Hepatocyte (in vitro differentiated cells): ENCODE results near the gene ADGB. TPM values are rescaled to one million over a fixed set of nuclear protein-coding genes. Genes with fewer than 3 reads are reported as not detected.
A peak's percentile ranks its signal among the peaks of the same experiment; 100 is the strongest.

ENCODE experiments used
- DNase-seq: peaks from one replicate; pipeline ENCODE4 v3.0.0-alpha.2; 2016; ENCODE audit warnings: low spot score
- H2AFZ ChIP-seq: fragments of 200-600 bp; sonication (generic); 2 replicates; pipeline ENCODE4 v1.6.0; 2016; ENCODE audit warnings: antibody characterized with exemption, mild to moderate bottlenecking
- H3K27ac ChIP-seq: fragments of 200-600 bp; sonication (generic); 2 replicates; pipeline ENCODE4 v1.5.1; 2016; ENCODE audit warnings: mild to moderate bottlenecking
- H3K27me3 ChIP-seq: fragments of 200-600 bp; sonication (generic); 2 replicates; pipeline ENCODE4 v1.6.1; 2016
- H3K36me3 ChIP-seq: fragments of 200-600 bp; sonication (generic); replicated peaks from 2 replicates; pipeline ENCODE4 v1.5.1; 2016; ENCODE audit warnings: low read depth; ENCODE audit not compliant: insufficient read depth
- H3K4me1 ChIP-seq: fragments of 200-600 bp; sonication (generic); 2 replicates; pipeline ENCODE4 v1.5.1; 2016; ENCODE audit warnings: mild to moderate bottlenecking, moderate library complexity; ENCODE audit not compliant: insufficient read depth
- H3K4me2 ChIP-seq: fragments of 200-600 bp; sonication (generic); 2 replicates; pipeline ENCODE4 v1.6.0; 2016
- H3K4me3 ChIP-seq: fragments of 200-600 bp; sonication (generic); 2 replicates; pipeline ENCODE4 v1.5.1; 2016; ENCODE audit warnings: mild to moderate bottlenecking
- H3K79me2 ChIP-seq: fragments of 200-600 bp; sonication (generic); 2 replicates; pipeline ENCODE4 v1.6.0; 2017; ENCODE audit warnings: mild to moderate bottlenecking
- H3K9me2 ChIP-seq: fragments of 200-600 bp; sonication (generic); replicated peaks from 2 replicates; pipeline ENCODE4 v1.6.0; 2017; ENCODE audit warnings: mild to moderate bottlenecking; ENCODE audit not compliant: insufficient read depth
- H3K9me3 ChIP-seq: fragments of 200-600 bp; sonication (generic); 2 replicates; pipeline ENCODE4 v1.5.1; 2016; ENCODE audit warnings: low read depth, mild to moderate bottlenecking
- H4K20me1 ChIP-seq: fragments of 200-600 bp; sonication (generic); 2 replicates; pipeline ENCODE4 v1.6.0; 2016; ENCODE audit warnings: mild to moderate bottlenecking; ENCODE audit not compliant: insufficient read depth, poor library complexity, severe bottlenecking
- EZH2 ChIP-seq: fragments of 200-600 bp; sonication (generic); IDR thresholded peaks from 2 replicates; pipeline ENCODE4 v1.6.1; 2016; ENCODE audit warnings: antibody characterized with exemption, mild to moderate bottlenecking, borderline replicate concordance
- EZH2phosphoT487 ChIP-seq: fragments of 200-600 bp; sonication (generic); IDR thresholded peaks from one replicate; pipeline ENCODE4 v1.6.1; 2018; ENCODE audit warnings: antibody characterized with exemption, mild to moderate bottlenecking, low read depth, moderate library complexity; ENCODE audit not compliant: unreplicated experiment, severe bottlenecking
- WGBS: methylation state at CpG from one replicate; pipeline ENCODE4 v1.1.6; 2016; ENCODE audit warnings: low lambda C conversion rate; ENCODE audit errors: missing lambda C conversion rate; 5-methylcytosine and 5-hydroxymethylcytosine counted together
- polyA plus RNA-seq: library from polyadenylated mRNA; unstranded; fragments of >200 nt; fragmentation: Nextera tagmentation; extraction: Ambion mirVana; gene quantifications from 2 replicates; pipeline ENCODE4 v1.2.1, GENCODE V29; 2016
- total RNA-seq: library from RNA; depleted of rRNA; stranded (reverse); fragments of >200 nt; gene quantifications from 2 replicates; pipeline ENCODE4 v1.2.3, GENCODE V29; 2014
- TF ChIP-seq, protein P1 (sequence below): fragments of 200-600 bp; sonication (generic); IDR thresholded peaks from 2 replicates; pipeline ENCODE4 v1.5.1; 2016; ENCODE audit warnings: antibody characterized with exemption, mild to moderate bottlenecking; ENCODE audit not compliant: poor library complexity

ADGB gene
- total and polyA plus RNA-seq, 2 experiments from 2014 or later = 0.33 TPM; not detected in 1

DNA sequence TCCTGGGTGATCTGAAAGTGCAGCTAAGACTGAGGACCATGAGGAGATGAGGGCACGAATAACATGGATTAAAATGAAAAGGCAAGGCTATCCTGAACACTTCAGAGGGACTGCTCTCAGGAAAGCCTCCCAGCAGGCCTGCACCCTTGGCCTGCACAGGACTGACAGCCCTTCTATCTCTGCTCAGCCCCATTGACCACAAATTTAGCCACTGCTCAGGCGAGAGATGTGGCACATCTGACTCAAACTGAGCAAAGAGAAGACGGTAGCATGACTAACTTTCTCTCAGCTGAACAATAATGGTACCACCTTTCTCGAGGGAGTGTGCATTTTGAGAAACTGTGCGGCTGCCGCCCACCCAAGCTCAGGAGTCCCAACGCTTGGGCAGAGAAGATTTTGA lies 257.5 kb downstream of the ADGB start:
- Histone ChIP-seq H3K79me2 (no peaks in the 10 kb centered on the region), H3K27ac (no peak overlapping the region), H2AFZ (no peak overlapping the region), H3K4me1 (no peaks in the 10 kb centered on the region), H3K9me3 (no peaks in the 10 kb centered on the region), H3K27me3 (no peaks in the 10 kb centered on the region), H3K9me2 (no peaks in the 10 kb centered on the region), H3K4me3 (no peak overlapping the region), H3K36me3 (no peaks in the 10 kb centered on the region), H4K20me1 (no peaks in the 10 kb centered on the region), H3K4me2 (no peak overlapping the region)
- DNase-seq = no peak
- no peak for TF ChIP-seq EZH2
- no peak for TF ChIP-seq EZH2phosphoT487
- TF ChIP-seq, protein P1, sequence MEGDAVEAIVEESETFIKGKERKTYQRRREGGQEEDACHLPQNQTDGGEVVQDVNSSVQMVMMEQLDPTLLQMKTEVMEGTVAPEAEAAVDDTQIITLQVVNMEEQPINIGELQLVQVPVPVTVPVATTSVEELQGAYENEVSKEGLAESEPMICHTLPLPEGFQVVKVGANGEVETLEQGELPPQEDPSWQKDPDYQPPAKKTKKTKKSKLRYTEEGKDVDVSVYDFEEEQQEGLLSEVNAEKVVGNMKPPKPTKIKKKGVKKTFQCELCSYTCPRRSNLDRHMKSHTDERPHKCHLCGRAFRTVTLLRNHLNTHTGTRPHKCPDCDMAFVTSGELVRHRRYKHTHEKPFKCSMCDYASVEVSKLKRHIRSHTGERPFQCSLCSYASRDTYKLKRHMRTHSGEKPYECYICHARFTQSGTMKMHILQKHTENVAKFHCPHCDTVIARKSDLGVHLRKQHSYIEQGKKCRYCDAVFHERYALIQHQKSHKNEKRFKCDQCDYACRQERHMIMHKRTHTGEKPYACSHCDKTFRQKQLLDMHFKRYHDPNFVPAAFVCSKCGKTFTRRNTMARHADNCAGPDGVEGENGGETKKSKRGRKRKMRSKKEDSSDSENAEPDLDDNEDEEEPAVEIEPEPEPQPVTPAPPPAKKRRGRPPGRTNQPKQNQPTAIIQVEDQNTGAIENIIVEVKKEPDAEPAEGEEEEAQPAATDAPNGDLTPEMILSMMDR = no peak
- WGBS = 90% methylated on average over 7 of the region's 7 CpGs

DNA sequence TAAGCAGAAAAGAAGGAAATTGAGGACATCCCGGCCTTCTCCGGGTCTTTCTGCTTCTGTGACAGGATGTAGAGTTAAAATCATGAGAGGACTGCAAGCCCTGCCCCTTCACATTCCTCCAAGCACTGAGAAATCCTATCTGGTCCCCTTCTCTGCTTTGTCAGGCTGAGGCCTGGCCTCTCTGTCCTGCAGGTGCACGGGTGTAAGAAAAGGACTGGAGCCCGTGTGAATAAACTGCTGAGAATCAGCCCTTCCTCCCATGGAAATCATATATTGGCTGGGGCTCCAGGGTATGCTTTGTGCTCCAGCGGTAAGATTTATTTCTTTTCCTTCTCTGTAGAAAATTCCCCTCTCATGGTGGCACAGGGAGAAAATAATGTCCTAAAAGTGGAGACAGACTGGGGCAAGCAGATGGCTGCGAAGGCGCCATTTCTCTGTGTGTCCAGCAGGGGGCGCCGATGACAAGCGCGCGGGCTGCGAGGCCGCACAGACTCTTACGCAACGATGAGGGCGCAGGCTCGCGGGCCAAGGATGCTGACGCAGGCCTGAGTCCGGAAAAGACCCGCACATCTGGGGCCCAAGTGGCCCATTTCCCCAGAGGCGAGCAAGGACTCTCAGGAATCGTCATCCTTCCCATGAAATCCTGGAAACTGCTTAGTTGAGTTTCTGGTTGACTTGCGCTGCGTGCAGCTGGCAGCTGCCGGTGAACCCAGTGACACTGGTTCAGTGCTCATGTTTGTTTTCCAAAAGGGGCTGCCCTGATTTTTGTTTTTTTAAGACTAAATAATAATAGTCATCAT lies 258.6 kb downstream of the ADGB start:
- Histone ChIP-seq H3K36me3 (no peaks in the 10 kb centered on the region), H3K27ac (no peak overlapping the region), H3K4me1 (no peaks in the 10 kb centered on the region), H3K9me2 (no peaks in the 10 kb centered on the region), H3K4me2 (peak overlapping the region; percentile 80), H3K79me2 (no peaks in the 10 kb centered on the region), H3K9me3 (no peaks in the 10 kb centered on the region), H3K27me3 (no peaks in the 10 kb centered on the region), H2AFZ (peak overlapping the region; percentile 76), H4K20me1 (no peaks in the 10 kb centered on the region), H3K4me3 (no peak overlapping the region)
- DNase-seq = peak; percentile 90
- no peak for TF ChIP-seq EZH2phosphoT487
- no peak for TF ChIP-seq EZH2
- TF ChIP-seq, protein P1 = peak; percentile 98
- WGBS = 18% methylated on average over 27 of the region's 27 CpGs

DNA sequence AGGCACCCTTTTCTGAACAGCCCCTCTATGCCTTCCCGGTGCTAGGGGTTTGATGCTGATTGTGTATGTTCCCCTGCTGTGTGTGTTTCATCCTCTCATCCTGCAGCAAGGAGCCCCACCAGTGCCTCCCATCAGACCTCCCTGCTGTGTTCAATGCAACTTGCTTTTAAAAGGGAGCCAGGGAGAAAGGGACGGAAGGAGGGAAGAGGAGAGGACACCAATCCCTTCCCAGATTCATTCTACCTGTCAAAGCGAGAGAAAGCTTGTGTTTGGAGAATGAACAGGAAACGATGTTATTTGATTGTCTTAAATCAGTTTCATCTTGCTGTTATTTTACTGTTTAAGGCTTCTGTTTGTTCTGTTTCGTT lies 259.2 kb downstream of the ADGB start:
- Histone ChIP-seq H3K36me3 (no peaks in the 10 kb centered on the region), H3K27me3 (no peaks in the 10 kb centered on the region), H3K4me3 (no peak overlapping the region), H4K20me1 (no peaks in the 10 kb centered on the region), H2AFZ (peak overlapping the region; percentile 76), H3K9me2 (no peaks in the 10 kb centered on the region), H3K9me3 (no peaks in the 10 kb centered on the region), H3K79me2 (no peaks in the 10 kb centered on the region), H3K27ac (no peak overlapping the region), H3K4me2 (peak overlapping the region; percentile 80), H3K4me1 (no peaks in the 10 kb centered on the region)
- DNase-seq = no peak
- WGBS = 36% methylated on average over 5 of the region's 5 CpGs
- TF ChIP-seq EZH2phosphoT487 (no peak), EZH2 (no peak)
- TF ChIP-seq, protein P1 = no peak
